BE2C (cell line): Measurements from ENCODE around the gene ZNF888.
A peak's percentile ranks its signal among the peaks of the same experiment; 100 is the strongest.
"Not testable (repeated sequence)": the region's sequence is repeated elsewhere in the genome, so short reads cannot be mapped to it uniquely, and the experiment has no call there.

ENCODE experiments used
- DNase-seq: peaks from one replicate; pipeline ENCODE4 v3.0.0-alpha.2; 2020
- H3K27me3 ChIP-seq: fragments of 250-450 bp; sonication (Bioruptor Pico); 2 replicates; pipeline ENCODE4 v1.5.1; 2020; ENCODE audit warnings: mild to moderate bottlenecking
- H3K36me3 ChIP-seq: fragments of 250-450 bp; sonication (Bioruptor Pico); 2 replicates; pipeline ENCODE4 v1.5.1; 2020; ENCODE audit warnings: mild to moderate bottlenecking
- H3K4me1 ChIP-seq: fragments of 250-450 bp; sonication (Bioruptor Pico); 2 replicates; pipeline ENCODE4 v1.5.1; 2020
- H3K4me3 ChIP-seq: 2 replicates; pipeline ENCODE4 v1.5.1; 2011; ENCODE audit warnings: low read depth, low read length
- H3K9me3 ChIP-seq: fragments of 250-450 bp; sonication (Bioruptor Pico); 2 replicates; pipeline ENCODE4 v1.5.1; 2020
- CTCF ChIP-seq: IDR thresholded peaks from 2 replicates; pipeline ENCODE4 v1.5.1; 2012; ENCODE audit warnings: mild to moderate bottlenecking, low read depth, low read length

Gene ZNF888

GRCh38 chr19:52946322-52947310 is 23.4 kb upstream of the ZNF888 start:
- H3K9me3 ChIP-seq, result peaks cover 5% of the 10 kb centered on the region
- TF ChIP-seq CTCF, result no peak
- no peak overlapping the region for H3K4me3 ChIP-seq
- H3K27me3 ChIP-seq, result no peaks in the 10 kb centered on the region
- no peaks in the 10 kb centered on the region for H3K4me1 ChIP-seq
- peak; percentile 24 for DNase-seq
- peaks cover 6% of the 10 kb centered on the region; the same call in 1 of the 2 replicates for H3K36me3 ChIP-seq

- no peaks in the 10 kb centered on the region for H3K27me3 ChIP-seq
- no peaks in the 10 kb centered on the region for H3K4me1 ChIP-seq
- H3K36me3 ChIP-seq, result no peaks in the 10 kb centered on the region; the same call in 1 of the 2 replicates
- H3K9me3 ChIP-seq, result peaks cover 5% of the 10 kb centered on the region
- TF ChIP-seq CTCF, result no peak
- H3K4me3 ChIP-seq, result no peak overlapping the region
- no peak for DNase-seq
These were observed 22.6 kb upstream of the ZNF888 start for GRCh38 chr19:52945652-52946321.

GRCh38 chr19:52944703-52945493 is 21.7 kb upstream of the ZNF888 start:
- DNase-seq, H3K9me3 ChIP-seq, H3K27me3 ChIP-seq, H3K4me3 ChIP-seq, H3K4me1 ChIP-seq, H3K36me3 ChIP-seq: not testable (repeated sequence)

GRCh38 chr19:52943884-52944643 is 20.8 kb upstream of the ZNF888 start:
- Histone ChIP-seq H3K4me1 (no peaks in the 10 kb centered on the region), H3K27me3 (no peaks in the 10 kb centered on the region), H3K36me3 (no peaks in the 10 kb centered on the region), H3K9me3 (peaks cover 2% of the 10 kb centered on the region; the same call in 1 of the 2 replicates), H3K4me3 (no peak overlapping the region)
- no peak for TF ChIP-seq CTCF
- no peak for DNase-seq

GRCh38 chr19:52943134-52943883 is 20.1 kb upstream of the ZNF888 start:
- TF ChIP-seq CTCF, result no peak
- Histone ChIP-seq H3K9me3 (no peaks in the 10 kb centered on the region; the same call in 1 of the 2 replicates), H3K4me1 (no peaks in the 10 kb centered on the region), H3K36me3 (no peaks in the 10 kb centered on the region), H3K4me3 (peak overlapping the region; percentile 81), H3K27me3 (no peaks in the 10 kb centered on the region)
- no peak for DNase-seq
